IPS-NIHi7 (cell line): ENCODE measurements around the gene CARF.
"Not testable (repeated sequence)": the region's sequence is repeated elsewhere in the genome, so short reads cannot be mapped to it uniquely, and the experiment has no call there.

Experiments used
- DNase-seq: peaks from one replicate; pipeline ENCODE4 v3.0.0; 2012; ENCODE audit warnings: mixed read lengths; ENCODE audit errors: extremely low spot score

Gene CARF

DNA sequence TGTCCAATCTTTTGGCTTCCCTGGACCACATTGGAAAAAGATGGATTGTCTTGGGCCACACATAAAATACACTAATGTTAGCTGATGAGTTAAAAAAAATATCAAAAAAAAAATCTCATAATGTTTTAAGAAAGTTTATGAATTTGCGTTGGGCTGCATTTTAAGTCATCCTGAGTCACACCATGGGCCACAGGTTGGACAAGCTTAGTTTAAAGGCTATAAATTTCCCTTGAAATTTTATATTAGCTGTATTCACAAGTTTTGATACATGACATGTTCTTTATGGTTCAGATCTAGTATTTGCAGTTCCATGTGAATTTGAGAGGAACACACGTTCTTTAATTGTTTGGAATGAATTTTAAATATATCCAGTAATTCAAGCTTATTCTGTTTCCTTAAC, 21.9 kb downstream of the CARF start:
- no peak for DNase-seq

DNA sequence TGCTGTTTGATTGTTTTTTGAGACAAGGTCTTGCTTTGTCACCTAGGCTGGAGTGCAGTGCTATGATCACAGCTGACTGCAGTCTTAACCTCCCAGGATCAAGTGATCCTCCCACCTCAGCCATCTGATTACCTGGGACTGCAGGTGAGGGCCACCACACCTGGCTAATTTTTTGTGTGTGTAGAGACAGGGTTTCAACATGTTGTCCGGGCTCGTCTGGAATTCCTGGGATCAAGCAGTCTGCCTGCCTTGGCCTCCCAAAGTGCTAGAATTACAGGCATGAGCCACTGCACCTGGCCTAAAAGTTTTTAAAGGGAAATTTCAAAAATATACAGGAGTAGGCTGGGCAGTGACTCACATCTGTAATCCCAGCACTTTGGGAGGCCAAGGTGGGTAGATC, 22.4 kb downstream of the CARF start:
- DNase-seq, result no peak

DNA sequence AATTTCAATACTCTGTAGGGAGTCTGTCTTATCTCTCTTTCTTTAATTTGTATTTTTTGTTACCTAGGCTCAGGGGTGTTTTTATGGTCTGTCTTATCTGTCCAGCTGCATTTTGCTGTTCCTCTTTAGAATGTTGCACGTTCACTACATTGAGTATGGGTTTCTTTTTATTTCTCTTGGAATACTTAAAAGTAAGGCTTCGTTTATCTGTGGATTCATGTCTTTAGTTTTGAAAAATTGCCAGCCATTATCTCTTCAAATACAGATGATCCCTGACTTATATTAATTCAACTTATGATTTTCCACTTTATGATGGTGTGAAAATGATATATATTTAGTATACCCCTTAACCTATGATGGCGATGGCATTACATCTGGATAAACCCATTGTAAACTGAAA, 26.9 kb downstream of the CARF start:
- no peak for DNase-seq

DNA sequence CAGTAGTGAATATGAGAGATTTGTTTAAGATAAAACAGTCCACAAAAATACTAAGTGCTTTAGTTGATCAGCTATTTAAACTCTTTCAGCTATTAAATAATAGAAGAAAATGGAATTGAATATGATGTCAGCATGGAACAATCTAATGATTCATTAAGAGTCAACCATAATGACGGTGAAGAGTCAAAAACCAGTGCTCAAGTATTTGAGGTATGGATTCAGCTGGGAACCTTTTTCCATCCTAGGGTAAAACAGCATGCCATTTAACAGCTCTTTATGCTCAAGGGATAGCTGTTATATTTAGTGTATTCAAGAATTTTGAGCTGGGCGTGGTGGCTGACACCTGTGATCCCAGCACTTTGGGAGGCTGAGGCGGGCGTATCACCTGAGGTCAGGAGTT, 29.7 kb downstream of the CARF start:
- DNase-seq, result no peak

DNA sequence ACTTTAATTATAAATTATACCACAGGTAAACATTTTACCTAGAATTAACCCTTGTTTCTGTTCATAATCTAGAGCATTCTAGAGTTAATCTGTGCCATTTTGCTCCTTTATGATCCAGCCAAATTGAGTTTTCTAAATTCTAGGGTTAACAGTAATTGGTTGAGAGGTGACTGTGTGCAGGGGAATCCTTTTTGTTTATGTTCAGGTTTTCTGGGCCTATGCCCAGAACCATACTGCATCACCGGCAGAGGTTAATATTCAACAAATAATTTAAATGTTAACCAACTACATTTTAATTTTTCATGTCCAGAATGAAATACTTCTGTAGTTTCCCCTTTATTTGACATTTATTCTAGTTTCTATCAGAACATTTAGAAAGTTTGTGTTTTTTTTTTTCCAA, 32.3 kb downstream of the CARF start:
- DNase-seq, result no peak

DNA sequence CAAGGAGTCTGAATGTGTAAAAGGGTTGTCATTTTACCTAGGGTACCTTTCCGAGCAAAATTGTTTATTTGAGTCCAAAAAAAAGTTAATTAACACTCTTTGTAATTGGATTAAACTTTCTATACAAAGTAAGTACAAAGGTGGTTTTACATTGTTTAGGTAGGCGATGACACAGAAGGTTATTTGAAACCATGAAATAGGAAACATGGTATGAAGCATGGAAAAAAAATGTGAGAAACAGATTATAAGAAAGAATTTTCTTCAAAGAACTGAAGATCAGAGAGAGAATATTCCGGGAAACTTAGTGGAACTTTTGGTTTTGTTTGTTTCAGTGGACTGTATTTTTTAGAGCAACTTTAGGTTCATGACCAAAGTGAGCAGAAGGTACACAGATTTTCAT, 32.7 kb downstream of the CARF start:
- no peak for DNase-seq

DNA sequence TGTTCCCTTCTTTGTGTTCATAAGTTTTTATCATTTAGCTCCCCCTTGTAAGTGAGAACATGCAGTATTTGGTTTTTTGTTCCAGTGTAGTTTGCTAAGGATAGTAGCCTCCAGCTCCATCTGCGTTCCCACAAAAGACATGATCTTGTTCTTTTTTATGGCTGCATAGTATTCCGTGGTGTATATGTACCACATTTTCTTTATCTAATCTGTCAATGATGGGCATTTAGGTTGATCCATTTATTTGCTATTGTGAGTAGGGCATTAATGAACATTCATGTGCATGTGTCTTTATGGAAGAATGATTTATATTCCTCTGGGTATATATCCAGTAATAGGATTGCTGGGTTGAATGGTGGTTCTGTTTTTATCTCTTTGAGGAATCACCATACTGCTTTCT, 33.4 kb downstream of the CARF start:
- DNase-seq, result no peak

DNA sequence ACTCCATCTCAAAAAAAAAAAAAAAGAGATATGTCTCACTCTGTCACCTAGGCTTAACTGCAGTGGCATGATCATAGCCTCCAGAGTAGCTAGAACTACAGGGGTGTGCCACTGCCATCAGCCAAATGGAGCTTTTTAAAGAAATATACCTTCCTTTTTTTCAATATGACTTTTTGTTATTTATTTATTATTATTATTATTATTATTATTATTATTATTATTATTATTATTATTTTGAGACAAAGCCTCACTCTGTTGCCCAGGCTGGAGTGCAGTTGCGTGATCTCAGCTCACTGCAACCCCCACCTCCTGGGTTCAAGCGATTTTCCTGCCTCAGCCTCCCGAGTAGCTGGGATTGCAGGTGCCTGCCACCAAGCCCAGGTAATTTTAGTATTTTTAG, 37.3 kb downstream of the CARF start:
- not testable (repeated sequence) for DNase-seq

DNA sequence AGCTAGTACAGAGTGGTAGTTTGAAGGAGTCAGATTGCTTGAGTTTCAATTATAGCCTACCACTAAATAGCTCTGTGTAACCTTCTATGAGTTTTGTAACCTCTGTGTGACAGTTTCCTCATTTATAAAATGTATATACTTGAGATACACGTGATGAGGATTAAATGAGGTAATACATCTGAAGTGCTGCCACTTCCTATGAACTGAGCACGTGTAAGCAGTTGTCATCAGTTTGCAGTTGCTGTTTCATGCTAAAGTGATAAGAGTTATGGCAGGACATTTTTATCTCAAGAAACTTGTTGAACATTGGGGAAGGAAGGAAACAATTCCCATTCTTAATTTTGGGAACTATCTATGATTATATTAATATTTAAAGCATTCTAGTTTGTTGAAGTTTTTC, 38.5 kb downstream of the CARF start:
- no peak for DNase-seq

DNA sequence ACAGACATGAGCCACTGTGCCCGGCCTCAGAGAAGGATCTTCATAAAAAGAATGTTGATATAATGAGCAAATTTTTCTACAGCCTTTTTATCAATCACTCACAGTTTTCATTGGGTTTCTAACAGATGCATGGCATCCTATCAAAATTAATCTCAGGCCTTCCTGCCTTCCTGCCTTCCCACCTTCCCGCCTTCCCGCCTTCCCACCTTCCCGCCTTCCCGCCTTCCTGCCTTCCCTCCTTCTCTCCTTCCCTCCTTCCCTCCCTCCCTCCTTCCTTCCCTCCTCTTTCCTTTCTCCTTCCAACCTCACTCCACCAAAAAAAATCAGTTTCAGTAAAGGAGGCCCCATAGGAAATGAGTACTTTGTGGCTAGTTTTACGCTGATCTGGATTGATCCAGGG, 48.4 kb downstream of the CARF start:
- no peak for DNase-seq

DNA sequence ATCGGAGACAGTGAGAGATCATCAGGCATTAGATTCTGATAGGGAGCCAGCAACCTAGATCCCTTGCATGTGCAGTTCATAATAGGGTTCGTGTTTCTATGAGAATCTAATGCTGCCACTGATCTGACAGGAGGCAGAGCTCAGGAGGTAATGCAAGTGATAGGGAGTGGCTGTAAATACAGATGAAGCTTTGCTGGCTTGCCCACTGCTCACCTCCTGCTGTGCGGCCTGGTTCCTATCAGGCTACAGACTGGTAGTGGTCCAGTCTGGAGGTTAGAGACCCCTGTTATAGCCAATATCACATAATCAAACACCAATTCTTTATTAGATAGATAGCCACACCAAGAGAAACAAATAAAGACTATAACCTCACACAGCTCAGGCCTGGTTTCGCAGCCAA, 51.6 kb downstream of the CARF start:
- no peak for DNase-seq

DNA sequence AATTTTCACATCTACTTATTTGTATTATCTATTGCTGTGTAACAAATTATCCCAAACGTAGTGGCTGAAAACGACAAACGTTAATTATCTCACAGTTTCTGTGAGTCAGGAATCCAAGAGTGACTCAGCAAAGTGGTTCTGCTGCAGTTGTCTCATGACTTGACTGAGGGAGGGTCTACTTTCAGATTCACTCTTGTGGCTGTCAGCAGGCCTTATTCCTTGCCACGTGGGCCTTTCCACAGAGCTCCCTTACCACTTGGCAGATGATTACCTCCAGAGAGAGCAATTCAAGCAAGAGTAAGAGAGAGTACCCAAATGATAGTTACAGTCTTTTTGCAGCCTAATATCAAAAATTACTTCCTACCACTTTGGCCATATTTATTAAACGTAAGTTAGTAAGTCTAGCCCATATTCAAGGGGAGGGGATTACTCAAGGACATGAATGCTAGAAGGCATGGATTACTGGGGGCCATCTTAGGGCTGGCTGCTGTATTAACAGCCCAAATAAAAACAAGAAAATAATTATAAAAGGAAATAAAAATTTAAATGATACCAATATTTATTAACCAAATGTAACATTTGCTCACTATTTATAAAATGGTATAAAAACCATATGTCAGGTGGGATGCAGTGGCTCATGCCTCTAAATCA, 53.9 kb downstream of the CARF start:
- DNase-seq, result peak; percentile 60

DNA sequence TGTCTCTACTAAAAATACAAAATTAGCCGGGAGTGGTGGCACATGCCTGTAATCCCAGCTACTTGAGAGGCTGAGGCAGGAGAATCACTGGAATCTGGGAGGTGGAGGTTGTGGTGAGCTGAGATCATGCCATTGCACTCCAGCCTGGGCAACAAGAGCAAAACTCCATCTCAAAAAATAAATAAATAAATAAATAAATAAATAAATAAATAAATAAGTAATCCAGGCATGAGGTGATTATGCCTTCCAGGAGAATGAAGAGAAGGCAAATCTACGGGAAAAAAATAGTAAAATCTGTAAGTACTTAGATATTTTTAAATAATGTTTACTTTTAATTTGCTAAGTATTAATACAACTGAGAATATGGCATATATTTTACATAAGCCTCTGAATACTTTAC, 57.3 kb downstream of the CARF start:
- DNase-seq, result not testable (repeated sequence)

DNA sequence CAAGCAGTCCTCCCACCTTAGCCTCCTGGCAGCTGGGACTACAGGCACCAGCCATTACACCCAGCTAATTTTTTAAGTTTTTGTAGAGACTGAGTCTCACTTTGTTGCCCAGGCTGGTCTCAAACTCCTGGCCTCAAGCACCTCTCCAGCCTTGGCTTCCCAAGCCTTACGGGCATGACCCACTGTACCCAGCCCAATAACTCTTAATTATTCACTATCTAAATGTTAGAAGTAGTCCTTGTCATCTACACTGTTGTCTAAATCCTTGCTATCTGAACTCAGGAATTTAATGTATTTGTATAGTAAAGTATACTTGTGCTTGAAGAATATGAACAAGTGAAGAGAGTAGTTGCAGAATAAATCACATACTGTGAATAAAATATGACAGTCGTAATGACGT, 64.7 kb downstream of the CARF start:
- DNase-seq, result no peak

DNA sequence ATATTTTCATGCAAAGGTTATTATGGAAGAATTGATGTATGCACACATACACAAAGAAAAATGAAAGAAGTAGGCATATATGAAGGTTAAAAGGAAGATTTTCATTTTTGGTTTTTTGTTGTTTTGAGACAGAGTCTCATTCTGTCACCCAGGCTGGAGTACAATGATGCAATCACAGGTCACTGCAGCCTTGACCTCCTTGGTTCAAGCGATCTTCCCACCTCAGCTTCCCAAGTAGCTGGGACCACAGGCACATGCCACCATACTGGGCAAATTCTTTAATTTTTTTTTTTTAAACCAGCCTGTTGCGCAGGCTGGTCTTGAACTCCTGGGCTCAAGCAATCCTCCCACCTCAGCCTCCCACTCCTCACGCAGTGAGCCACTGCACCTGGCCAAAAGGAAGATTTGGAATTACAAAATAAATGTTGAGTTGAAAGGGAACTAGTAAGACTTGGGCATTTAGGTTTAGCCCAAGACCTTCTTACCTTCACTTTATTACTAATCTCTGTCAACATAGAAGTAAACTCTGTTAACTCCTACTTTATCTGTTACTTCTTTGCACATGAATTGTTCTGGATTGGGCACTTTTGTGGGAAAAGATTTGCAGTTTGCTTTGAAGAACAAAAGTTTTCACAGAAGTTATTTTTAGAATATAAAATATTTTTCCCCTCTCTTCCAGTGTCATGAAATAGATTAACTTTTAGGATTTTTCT, 70.9 kb downstream of the CARF start:
- DNase-seq, result no peak

DNA sequence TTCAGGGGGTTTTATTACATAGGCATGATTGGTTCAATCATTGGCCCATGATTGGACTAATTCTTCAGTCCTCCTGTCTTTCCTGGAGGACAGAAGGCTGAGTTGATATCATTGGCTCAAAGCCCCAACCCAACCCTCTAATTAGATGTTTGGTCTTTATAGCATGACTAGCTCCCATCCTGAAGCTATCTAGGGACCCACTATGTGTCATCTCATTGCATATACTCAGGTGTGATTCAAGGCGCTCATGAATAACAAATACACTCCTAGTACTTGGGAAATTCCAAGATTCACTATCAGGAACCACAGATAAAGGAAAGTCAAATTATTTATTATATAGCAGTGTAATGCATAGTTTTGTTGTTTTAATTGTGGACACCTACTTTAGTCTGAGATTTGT, 77.7 kb downstream of the CARF start:
- no peak for DNase-seq

DNA sequence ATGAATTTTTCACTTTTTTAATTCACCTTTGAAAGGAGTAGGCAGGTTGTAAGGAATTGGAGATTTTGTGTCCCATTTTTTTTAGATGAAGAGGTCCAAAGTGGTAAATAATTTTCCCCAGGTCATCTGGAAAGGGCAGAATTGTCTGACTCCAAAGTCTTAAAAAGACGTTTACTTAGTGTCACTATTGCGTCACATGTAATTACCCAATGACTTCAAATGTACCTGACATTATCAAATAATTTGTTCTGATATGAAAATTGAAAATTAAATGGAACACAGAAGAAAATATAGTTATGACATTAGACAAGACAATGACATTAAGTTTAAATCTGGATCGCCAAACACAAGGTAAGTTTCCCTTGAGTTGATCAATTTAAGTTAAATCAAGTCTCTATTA, 78.4 kb downstream of the CARF start:
- no peak for DNase-seq

DNA sequence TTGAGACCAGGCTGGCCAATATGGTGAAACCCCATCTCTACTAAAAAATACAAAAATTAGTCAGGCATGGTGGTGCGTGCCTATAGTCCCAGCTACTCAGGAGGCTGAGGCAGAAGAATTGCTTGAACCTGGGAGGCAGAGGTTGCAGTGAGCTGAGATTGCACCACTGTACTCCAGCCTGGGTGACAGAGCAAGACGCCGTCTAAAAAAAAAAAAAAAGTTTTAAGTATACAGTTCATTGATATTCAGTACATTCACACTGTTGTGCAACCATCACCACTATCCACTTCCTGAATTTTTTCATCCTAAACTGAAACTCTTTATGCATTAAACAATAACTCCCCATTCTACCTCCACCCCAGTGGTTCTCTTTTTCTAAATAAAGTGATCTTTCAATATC, 85.0 kb downstream of the CARF start:
- DNase-seq, result not testable (repeated sequence)

DNA sequence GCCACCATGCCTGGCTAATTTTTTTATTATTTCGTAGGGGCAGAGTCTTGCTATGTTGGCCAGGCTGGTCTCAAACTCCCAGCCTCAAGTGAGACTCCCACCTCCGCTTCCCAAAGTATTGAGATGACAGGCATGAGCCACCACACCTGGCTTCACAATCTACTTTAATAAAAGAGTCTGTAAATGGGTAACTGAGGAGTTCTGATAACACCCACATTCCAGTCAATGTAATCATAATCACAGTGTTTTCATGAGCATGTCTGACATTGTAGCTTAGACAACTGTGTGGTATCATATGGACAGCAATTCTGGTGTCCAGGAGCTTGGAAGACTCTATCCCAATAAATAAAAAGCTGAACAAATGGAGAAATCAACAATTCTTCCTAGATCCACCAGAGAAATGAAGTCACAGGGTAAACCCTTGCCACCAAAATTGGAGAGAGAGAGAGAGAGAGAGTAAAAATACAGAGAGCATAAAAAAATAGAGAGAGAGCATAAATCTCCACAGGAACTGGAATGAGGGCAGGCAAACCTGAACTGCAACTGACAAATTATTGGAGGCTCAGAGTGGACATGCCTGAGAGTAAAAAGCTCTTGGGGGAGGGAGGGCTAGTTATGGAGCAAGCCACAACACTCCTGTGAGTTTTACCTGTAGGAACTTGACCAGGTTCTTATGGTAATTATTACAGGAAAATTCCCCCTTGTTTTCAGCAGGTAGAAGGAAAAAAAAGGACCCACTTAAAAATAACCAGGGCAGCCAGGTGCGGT, 90.2 kb downstream of the CARF start:
- DNase-seq, result no peak

DNA sequence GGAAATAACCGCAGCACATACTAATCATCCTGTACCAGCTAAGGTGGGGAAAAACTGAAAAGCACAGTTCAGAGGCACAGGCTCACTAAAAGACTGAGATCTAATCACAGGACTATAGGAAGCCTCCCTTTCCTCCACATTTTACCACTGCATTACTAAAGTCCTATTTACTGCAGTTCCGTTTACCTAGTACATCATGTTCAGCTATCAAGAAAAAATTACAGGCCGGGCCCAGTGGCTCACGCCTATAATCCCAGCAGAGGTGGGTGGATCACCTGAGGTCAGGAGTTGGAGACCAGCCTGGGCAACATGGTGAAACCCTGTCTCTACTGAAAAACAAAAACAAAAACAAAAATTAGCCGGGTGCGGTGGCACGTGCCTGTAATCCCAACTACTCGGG, 91.6 kb downstream of the CARF start:
- DNase-seq, result no peak

DNA sequence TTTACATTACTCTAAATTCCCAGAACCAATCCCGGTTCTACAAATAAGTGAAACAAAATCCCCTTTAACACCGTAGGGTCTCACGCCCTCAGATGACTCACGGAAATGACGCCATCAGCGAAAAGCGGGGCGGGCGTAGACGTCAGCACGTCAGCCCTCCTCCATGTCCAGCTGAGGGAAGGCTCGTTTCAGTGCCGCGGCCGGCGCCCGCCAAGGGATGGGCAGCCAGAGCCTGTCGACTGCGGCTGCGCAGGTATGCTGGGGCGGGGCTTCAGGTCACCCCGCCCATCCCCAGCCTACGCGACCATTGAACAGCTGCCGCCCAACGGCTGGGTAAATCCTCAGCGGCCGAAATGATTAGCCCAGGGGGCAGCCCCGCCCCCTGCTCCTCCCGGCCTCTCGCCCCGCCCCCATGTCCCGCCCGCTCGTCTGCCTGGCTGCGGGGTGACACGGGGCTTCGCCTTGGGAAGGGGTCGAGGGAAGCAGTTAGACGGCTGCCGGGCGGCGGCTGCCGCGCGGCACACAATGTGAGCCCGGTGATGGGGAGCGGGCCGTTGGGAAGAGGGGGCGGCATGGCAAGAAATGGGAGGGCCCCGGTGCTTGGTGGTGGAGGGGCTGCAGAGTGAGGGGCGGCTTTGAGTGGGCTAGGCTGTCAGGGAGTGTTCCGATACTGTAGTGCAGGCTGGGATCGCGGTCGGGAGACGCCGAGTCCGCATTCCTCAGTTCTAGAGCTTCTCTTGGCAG, 102.6 kb downstream of the CARF start, which contains the start of gene NBEAL1:
TSS of gene NBEAL1 (plus strand) at position 420 of the 744 bp plus-strand sequence. CDS start 1,510 bp downstream, outside the sequence.
- DNase-seq, result peak; percentile 99

DNA sequence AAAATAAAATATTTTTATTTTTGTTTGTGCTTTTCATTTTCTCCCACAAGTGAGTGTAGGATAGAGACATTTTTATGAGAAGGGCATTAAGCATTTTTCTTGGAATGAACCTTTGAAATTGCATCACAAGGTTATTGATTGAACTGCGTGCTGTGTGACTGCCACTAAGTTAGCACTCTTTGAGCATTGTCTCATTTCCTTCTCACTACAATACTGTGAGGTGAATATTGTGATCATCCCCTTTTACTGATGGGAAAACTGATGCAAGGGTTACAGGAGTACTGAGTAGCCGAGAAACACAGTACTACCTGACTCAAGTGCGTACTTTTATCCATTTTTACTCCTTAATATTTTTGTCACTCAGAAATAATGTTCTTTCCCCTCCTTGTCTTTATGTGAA, 104.6 kb downstream of the CARF start:
- DNase-seq, result no peak
